Inferior parietal cortex (tissue), 1 donor: ENCODE measurements around the gene PHTF1.

Source experiments
- DNase-seq: peaks from one replicate; pipeline ENCODE4 v3.0.0-alpha.2; 2016; ENCODE audit errors: extremely low spot score

PHTF1 gene

DNA sequence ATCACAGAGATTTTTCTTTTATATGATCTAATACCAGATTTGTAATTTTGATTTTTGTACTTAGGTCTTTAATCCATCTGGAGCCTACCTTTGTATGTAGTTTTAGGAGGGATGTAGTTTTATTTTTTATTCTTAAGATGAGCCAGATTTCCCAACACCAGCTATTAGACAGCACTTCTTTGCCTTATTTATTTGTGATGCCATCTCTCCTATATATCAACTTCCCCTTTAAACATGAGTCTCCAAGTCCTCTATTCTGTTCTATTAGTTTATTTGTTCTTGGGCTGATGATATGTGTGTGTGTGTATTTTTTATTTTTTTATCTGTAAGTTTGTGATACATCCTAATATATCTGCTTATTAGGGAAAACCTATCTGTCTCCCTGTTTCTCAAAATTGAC is 94.2 kb downstream of the PHTF1 start:
- no peak for DNase-seq

DNA sequence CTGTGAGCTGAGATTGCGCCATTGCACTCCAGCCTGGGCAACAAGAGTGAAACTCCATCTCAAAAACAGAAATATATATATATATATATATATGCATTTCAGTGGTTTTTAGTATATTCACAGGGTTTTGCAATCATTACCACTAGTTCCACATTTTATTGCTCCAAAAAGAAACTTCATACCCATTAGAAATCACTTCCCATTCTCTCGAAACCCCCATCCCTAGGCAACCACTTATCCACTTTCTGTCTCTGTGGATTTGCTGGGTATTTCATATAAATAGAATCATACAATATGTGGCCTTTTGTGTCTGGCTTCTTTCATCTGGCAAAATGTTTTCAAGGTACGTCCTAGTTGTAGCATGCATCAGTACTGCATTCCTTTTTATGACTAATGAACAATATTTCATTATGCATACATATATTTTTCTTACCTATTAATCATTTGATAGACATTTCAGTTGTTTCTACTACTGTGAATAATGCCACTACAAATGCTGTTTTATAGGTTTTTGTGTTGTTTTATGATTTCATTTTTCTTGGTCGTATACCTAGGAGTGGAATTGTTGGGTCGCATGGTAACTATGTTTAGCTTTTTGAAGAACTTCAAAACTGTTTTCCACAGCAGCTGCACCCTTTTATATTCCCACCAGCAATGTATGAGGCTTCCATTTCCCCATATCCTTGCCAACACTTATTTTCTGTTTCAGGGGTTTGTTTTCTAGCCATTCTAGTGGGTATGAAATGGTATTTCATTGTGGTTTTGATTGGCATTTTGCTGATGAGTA is 95.9 kb downstream of the PHTF1 start:
- DNase-seq, result no peak

DNA sequence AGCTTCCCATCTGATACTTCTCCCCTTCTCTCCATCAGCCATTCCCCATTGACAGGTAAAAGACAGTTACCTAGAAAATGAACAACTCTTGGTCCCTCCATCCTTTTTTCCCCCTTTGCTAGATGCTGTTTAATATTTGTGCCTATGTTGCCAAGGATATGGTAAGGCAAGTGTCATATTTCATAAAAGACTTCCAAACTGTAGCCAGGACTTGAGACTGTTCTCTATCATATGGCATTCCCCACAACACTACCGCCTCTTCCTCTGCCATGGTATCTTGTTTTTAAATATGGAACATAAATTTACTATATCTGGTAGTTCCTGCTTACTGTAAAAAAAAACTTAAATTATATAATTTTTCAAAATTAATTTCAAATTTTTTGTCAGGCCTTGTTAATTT is 97.2 kb downstream of the PHTF1 start:
- DNase-seq, result no peak

DNA sequence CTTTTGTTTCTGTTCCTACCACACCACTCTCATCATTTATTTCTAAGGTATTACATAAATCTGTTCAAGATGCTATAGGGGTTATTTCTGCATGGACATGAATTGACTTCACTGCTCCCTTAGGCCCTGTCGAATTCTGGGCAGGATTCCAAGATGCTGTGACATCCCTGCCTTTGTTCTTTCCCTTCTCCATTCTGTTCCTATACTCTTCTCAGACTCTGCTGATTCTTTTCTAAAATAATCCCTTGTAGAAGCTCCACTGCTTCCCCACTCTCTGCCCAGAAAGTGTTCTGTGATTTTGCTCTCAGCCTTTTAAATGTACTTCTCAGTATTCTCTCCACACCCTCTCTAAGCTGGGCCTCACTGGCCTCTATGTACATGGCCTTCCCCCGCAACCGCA is 99.2 kb downstream of the PHTF1 start:
- DNase-seq, result no peak

DNA sequence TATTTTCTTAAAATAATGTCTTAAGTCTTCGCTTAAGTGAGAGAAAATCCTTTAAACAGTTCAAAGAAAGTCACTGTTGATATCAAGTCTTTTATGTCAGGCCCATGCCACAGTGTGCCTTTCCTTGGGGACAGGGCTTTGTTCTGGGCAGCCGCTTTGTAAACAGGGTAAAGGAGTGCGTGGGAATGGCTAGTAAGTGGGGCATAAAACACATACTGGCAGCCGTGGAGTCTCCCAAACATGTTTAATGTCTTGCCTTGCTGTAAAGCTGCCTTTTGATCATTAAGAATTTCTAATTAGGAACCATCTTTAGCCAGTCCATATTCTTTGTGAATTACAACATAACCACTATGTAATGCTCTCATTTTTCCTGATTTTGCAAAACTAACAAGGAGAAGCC is 99.7 kb downstream of the PHTF1 start:
- no peak for DNase-seq

DNA sequence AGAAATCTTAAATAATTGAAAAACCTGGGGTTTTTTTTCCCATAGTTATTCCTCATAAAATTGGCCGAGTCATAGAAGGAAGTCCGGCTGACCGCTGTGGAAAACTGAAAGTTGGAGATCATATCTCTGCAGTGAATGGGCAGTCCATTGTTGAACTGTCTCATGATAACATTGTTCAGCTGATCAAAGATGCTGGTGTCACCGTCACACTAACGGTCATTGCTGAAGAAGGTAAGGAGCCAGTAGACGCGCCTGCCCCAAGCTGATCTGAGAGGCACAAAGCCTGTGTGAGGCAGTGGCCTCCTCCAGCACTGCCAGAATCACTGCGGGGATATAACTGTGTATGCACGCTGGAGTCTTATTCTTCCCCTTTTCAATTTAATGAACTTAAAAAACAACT is 100.3 kb downstream of the PHTF1 start:
- DNase-seq, result no peak

DNA sequence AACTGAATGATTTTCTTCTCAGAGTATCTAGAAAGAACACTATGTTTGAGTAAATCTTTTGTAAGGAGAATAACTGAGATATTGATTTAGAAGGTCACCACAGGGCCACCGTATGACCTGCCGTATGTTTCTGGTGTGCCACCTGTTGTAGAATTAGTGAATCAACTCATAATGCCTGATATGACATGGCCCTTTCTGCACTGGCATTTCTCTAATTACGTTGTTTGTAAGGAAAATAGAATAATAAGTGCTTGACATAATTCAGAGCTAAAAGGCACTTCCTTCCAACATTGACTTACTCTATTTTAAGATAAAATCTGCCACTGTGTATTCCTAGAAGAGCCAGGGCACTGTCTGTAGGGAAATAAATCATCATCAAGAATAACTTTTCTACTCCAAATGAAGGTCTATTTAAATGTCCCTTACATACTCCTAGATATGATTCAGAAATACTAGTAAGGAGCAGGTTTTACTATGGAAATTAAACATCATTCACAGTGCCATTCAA is 101.7 kb downstream of the PHTF1 start:
- DNase-seq, result no peak

DNA sequence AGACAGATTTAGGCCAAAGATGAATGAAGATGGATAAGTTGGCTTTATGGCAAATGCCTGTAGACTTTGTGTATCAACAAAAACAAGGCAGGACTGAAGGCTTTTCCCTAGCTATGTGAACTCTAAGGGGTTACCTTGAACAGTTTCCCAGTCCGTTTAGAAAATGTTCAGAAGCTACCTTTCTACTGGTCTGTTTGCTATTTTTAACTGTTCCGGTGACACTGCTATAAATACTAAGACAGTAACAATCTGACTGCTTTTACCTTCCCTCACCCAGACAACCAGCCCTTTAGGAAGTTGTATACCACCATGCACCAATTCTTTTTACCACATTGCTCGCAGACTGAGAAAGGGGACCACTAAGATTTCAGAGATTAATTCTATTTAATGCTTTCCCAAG is 102.2 kb downstream of the PHTF1 start:
- DNase-seq, result no peak

DNA sequence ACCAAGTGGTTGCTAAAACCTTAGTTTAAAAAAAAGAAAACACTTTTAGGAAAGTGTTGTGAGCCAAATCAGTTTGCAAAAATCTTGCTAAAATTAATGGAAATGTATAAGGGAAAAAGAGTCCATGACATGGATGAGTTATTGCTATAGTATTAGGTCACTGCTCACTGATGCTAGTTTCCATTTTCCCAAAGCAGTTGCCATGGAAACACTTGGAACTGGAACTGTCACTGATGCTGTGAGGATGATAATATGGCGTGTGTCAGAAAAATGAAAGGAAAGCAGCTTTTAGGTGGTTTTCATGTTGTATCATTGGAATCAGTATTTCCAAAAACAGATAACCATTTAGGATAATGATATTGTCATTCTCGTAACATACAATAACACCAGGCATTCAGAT is 104.4 kb downstream of the PHTF1 start:
- peak; percentile 25 for DNase-seq

DNA sequence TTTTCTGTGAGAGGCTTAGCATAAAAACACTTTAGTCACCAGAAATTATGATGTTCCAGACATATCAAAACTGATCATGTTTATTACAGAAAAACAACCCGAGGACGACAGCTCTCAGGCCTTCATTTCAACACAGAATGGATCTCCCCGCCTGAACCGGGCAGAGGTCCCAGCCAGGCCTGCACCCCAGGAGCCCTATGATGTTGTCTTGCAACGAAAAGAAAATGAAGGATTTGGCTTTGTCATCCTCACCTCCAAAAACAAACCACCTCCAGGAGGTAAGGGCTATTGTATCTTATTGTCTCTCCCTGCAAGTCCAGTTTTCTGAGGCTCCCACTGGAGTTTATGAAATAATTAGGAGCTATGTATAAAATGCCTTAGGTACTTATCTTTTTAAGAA is 105.5 kb downstream of the PHTF1 start:
- no peak for DNase-seq

DNA sequence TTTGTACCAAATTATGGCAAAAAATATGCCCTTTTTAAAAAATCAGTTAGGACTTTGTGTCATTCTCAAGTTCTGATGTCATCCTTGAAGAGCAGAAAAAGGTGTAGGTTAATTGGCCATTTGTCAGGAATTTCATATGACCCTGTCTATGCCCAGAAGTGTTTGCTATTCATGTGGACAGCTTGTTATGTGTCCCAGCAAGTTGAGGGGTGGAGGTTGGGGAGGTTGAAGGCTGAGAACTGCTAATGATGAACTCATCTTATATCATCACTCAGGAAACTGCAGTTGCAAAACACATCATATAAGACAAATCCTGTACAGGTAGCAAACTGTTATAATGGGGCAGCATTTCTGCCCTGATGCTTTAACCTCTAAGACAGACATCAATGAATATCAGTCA is 106.5 kb downstream of the PHTF1 start:
- no peak for DNase-seq

DNA sequence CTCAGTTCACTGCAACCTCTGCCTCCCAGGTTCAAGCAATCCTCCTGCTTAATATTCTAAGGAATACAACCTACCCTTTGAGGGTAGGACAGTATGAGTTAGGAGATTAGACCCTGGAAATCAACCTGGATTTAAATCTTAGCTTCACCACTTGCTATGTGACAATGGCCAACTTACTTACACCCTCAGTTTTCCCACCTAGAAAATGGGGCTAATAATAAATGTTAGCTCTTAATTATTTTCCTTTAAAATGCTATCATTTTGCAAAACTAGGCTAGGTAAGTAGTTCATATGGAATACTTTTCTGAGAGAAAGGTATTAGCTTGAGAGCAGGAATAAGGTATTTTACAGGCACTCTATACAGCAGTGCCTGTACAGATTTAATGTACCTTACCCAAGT is 110.8 kb downstream of the PHTF1 start:
- DNase-seq, result no peak

DNA sequence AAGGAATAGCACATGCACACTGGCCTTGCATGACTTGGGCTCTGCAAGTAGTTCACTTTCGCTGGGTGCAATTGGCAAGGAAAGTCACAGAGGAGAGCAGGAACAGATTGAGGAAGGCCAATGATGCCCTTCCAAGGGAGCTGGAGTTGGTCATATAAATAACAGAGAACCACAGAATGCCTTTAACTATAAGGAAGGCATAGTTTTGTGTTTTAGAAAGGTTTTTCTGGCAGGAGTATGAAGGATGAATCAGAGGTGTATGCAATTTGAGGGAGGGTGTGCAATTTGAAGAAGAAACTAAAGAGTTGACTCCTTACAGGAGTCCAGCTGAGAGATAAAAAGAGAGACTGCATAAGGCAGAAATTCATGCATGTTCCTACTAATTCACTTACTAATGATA is 112.1 kb downstream of the PHTF1 start:
- no peak for DNase-seq
